HEK293T (cell line): ENCODE data around the gene STARD5.

ENCODE experiments used
- CTCF ChIA-PET: fragments of 350-600 bp; formaldehyde crosslinking; extraction: SDS; loops from one replicate; lab custom pipeline; 2021; ENCODE audit warnings: antibody characterized with exemption, inconsistent platforms; lab: Yijun Ruan, JAX
- POLR2A ChIA-PET: fragments of 350-600 bp; formaldehyde crosslinking; extraction: SDS; loops from one replicate; lab custom pipeline; 2020; ENCODE audit warnings: antibody characterized with exemption, inconsistent platforms; lab: Yijun Ruan, JAX
- DNase-seq: peaks from one replicate; pipeline ENCODE4 v3.0.0; 2012; ENCODE audit warnings: mixed read lengths; ENCODE audit errors: extremely low spot score
- ARNT ChIP-seq: fragments of 450-650 bp; IDR thresholded peaks from 2 replicates; pipeline ENCODE4 v1.6.1; 2017; ENCODE audit warnings: mild to moderate bottlenecking
- BHLHE40 ChIP-seq: fragments of 450-650 bp; IDR thresholded peaks from 2 replicates; pipeline ENCODE4 v1.6.1; 2016; ENCODE audit warnings: mild to moderate bottlenecking, moderate library complexity, borderline replicate concordance
- CTBP1 ChIP-seq: fragments of 450-650 bp; IDR thresholded peaks from 2 replicates; pipeline ENCODE4 v1.6.1; 2016; ENCODE audit warnings: borderline replicate concordance
- ELF4 ChIP-seq: fragments of 450-650 bp; IDR thresholded peaks from 2 replicates; pipeline ENCODE4 v1.6.1; 2017; ENCODE audit warnings: antibody characterized with exemption
- FOXA1 ChIP-seq: fragments of 450-650 bp; IDR thresholded peaks from 2 replicates; pipeline ENCODE4 v1.6.1; 2016; ENCODE audit warnings: mild to moderate bottlenecking
- FOXK2 ChIP-seq: fragments of 450-650 bp; IDR thresholded peaks from 2 replicates; pipeline ENCODE4 v1.6.1; 2016; ENCODE audit warnings: mild to moderate bottlenecking
- FOXM1 ChIP-seq: fragments of 450-650 bp; IDR thresholded peaks from 2 replicates; pipeline ENCODE4 v1.6.1; 2017; ENCODE audit warnings: mild to moderate bottlenecking, borderline replicate concordance
- HDGF ChIP-seq: fragments of 450-650 bp; IDR thresholded peaks from 2 replicates; pipeline ENCODE4 v1.6.1; 2017; ENCODE audit warnings: antibody characterized with exemption, borderline replicate concordance
- L3MBTL2 ChIP-seq: fragments of 450-650 bp; conservative IDR thresholded peaks from 2 replicates; pipeline ENCODE4 v1.6.1; 2016; ENCODE audit warnings: mild to moderate bottlenecking
- LEF1 ChIP-seq: fragments of 450-650 bp; IDR thresholded peaks from 2 replicates; pipeline ENCODE4 v1.6.1; 2017; ENCODE audit warnings: mild to moderate bottlenecking, borderline replicate concordance
- NFRKB ChIP-seq: fragments of 450-650 bp; IDR thresholded peaks from 2 replicates; pipeline ENCODE4 v1.6.1; 2016; ENCODE audit warnings: mild to moderate bottlenecking, moderate library complexity
- SP1 ChIP-seq: fragments of 450-650 bp; IDR thresholded peaks from 2 replicates; pipeline ENCODE4 v1.6.1; 2017
- SUZ12 ChIP-seq: fragments of 450-650 bp; IDR thresholded peaks from 2 replicates; pipeline ENCODE4 v1.6.1; 2016; ENCODE audit warnings: mild to moderate bottlenecking
- TARDBP ChIP-seq: fragments of 450-650 bp; IDR thresholded peaks from 2 replicates; pipeline ENCODE4 v1.6.1; 2016
- ZNF384 ChIP-seq: fragments of 450-650 bp; IDR thresholded peaks from 2 replicates; pipeline ENCODE4 v1.6.1; 2016
- TF ChIP-seq, protein P1 (sequence below): fragments of 450-650 bp; IDR thresholded peaks from 2 replicates; pipeline ENCODE4 v1.6.1; 2016

The STARD5 gene, protein sequence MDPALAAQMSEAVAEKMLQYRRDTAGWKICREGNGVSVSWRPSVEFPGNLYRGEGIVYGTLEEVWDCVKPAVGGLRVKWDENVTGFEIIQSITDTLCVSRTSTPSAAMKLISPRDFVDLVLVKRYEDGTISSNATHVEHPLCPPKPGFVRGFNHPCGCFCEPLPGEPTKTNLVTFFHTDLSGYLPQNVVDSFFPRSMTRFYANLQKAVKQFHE

DNA sequence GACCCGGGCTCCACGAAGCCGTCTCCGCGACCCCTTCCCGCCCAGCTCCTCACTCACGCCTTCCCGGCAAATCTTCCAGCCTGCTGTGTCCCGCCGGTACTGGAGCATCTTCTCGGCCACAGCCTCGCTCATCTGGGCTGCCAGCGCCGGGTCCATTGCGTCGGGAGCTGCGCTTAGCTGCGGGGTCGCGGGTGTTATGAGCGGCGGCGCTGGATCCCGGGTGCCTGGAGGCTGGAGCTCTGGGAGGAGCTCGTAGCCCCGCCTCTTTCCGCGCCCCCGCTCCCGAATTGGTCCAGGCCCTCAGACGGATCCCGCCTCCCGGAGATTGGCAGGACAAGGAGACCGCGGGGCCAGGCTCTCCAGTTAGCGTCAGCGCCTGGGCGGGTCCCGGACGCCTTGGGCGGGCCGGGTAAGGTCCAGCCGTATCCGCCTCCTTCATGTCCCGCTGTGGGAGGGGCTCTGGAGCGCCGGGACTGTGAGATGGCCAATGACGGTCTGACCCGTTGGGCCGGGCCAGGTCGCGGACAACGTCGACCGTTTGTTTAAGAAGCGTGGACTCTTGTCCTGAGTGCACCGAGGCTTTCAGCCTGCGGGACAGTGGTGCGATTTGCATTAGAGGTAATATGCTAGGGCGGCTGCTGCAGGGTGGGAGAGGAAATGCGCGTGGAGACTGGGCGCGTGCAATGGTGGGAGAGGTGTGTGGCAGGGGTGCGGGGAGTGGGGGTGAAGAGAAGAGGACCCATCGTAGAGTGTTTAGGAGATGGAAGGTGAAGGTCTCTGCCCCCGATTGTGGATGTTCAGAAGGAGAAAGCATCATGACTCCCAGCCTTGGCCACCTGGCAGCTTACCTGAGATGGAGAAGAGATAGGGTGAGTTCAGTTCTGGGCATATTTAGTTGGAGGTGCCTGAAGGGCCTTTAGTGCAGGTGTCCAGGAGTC, at the start of gene STARD5:
TSS of gene STARD5 (minus strand) at position 198 of the 938 bp plus-strand sequence. CDS start at position 156, 42 bp downstream.
- ChIA-PET CTCF (interaction anchor here (0.6 kb wide), 1 partner anchor 29 kb away, joined by 3 read pairs; no protein-coding TSS in a partner anchor), POLR2A (interaction anchor here (0.7 to 2.3 kb wide), 13 partner anchors 11 to 236 kb away, joined by 3 to 9 read pairs (median 5); no protein-coding TSS in a partner anchor)
- no peak for TF ChIP-seq SUZ12
- no peak for TF ChIP-seq LEF1
- no peak for TF ChIP-seq HDGF
- no peak for TF ChIP-seq FOXA1
- peak; percentile 79 for TF ChIP-seq L3MBTL2
- TF ChIP-seq CTBP1 = no peak
- TF ChIP-seq FOXM1 = no peak
- TF ChIP-seq ZNF384 = no peak
- no peak for TF ChIP-seq NFRKB
- TF ChIP-seq, protein P1, sequence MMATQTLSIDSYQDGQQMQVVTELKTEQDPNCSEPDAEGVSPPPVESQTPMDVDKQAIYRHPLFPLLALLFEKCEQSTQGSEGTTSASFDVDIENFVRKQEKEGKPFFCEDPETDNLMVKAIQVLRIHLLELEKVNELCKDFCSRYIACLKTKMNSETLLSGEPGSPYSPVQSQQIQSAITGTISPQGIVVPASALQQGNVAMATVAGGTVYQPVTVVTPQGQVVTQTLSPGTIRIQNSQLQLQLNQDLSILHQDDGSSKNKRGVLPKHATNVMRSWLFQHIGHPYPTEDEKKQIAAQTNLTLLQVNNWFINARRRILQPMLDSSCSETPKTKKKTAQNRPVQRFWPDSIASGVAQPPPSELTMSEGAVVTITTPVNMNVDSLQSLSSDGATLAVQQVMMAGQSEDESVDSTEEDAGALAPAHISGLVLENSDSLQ = peak; percentile 98
- TF ChIP-seq BHLHE40 = no peak
- peak; percentile 21; the same call in 1 of the 2 replicates for TF ChIP-seq SP1
- no peak for TF ChIP-seq ARNT
- no peak for TF ChIP-seq TARDBP
- no peak for TF ChIP-seq ELF4
- TF ChIP-seq FOXK2 = no peak
- peak; percentile 99 for DNase-seq

DNA sequence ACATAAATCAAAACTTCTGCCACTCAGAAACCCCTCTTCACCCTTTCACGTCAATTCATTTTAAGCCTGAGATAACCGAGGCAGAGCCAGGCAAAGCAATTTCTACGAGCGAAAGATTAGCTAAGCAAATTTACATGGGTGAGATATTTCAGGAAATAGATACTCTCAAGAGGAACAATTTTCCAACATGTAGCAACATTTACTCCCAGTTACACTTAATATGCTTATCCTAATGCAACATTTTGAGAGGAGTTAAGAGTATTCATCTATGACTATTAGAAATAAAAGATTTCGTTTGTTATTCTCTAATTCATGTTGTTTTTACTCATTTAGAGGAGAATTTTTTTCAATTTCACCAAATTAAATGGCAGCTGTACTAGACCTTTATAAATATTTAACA, 49.2 kb upstream of the STARD5 start:
- ChIA-PET POLR2A (interaction anchor here (1.0 kb wide), 1 partner anchor 49 kb away, joined by 3 read pairs; the partner anchor contains the start of gene STARD5), CTCF (no interaction called here)

DNA sequence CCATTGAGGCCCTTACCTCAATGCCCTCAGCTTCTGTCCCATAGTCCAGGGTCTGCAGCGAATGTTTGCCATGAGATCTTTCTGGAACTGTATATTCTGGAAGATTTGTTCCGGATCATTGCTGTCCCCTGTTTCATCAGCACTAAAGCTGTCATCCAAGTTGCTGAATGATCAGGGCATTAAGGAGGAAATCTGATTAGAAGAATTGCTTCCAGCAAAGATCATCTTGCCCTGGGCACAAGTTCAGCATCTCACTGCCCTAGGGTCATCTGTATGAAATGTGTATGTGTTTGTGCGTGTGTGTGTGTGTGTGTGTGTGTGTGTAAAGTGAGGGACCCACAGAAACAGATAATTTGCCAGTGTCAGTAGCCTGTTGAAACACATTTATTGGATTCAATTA, 48.6 kb upstream of the STARD5 start:
- TF ChIP-seq CTBP1 (no peak), SP1 (no peak), FOXK2 (no peak), NFRKB (no peak), TARDBP (no peak), LEF1 (no peak), SUZ12 (no peak), L3MBTL2 (no peak), ELF4 (no peak), FOXM1 (no peak), ZNF384 (no peak), HDGF (no peak)
- TF ChIP-seq, protein P1 = no peak
- CTCF ChIA-PET = interaction anchor here (0.7 kb wide), 1 partner anchor 38 kb away, joined by 3 read pairs; no protein-coding TSS in a partner anchor
- POLR2A ChIA-PET = interaction anchor here (1.0 kb wide), 1 partner anchor 49 kb away, joined by 3 read pairs; the partner anchor contains the start of gene STARD5
- no peak for DNase-seq

More for the DNA sequence above, 49.2 kb upstream of the STARD5 start:
- TF ChIP-seq FOXK2 = no peak
- TF ChIP-seq SP1 = no peak
- TF ChIP-seq SUZ12 = no peak
- no peak for TF ChIP-seq BHLHE40
- TF ChIP-seq HDGF = no peak
- TF ChIP-seq ZNF384 = no peak
- no peak for TF ChIP-seq LEF1
- TF ChIP-seq CTBP1 = no peak
- TF ChIP-seq ELF4 = no peak
- no peak for TF ChIP-seq FOXA1
- no peak for TF ChIP-seq L3MBTL2
- TF ChIP-seq TARDBP = no peak
- TF ChIP-seq, protein P1 = no peak
- no peak for DNase-seq

DNA sequence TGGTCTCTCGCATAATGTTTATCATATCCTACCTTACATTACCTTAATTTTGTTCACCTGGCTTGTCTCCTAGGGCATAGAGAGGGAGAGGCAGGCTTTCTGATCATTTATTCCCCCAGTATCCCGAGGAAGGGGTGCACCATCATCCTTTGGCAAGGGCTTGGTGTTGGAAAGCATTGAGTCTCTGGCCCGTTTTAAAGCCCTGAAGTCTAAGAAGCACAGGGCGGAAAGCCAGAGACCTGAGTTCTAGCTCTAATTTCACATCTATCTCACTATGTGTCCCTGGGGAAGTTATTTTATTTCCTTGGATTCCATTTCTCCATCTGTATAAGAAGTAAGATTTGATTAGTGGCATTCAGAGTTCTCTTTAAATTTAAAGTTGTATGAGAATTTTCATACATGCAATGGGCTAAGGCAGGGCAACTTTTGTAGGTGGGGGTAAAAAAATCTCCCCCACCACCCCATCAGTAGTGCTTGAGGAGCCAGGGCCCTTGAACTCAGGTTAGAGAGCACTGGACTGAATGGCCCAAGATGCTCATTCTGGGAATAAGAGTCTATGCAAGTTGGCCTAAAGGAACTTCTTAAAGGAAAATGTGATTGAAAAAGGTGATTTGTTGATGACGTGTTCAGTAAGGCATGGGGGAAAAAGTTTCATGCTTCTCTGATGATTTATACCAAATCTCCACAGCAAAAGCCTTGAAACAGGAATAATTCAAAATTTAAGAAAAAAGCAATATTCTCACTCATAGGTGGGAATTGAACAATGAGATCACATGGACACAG, 40.0 kb upstream of the STARD5 start:
- no peak for TF ChIP-seq ELF4
- no peak for TF ChIP-seq FOXM1
- TF ChIP-seq FOXK2 = no peak
- TF ChIP-seq SP1 = no peak
- no peak for TF ChIP-seq NFRKB
- no peak for TF ChIP-seq SUZ12
- no peak for TF ChIP-seq L3MBTL2
- no peak for TF ChIP-seq ZNF384
- TF ChIP-seq TARDBP = no peak
- TF ChIP-seq ARNT = no peak
- no peak for TF ChIP-seq FOXA1
- TF ChIP-seq CTBP1 = no peak
- no peak for DNase-seq
- POLR2A ChIA-PET = no interaction called here
- CTCF ChIA-PET = no interaction called here

DNA sequence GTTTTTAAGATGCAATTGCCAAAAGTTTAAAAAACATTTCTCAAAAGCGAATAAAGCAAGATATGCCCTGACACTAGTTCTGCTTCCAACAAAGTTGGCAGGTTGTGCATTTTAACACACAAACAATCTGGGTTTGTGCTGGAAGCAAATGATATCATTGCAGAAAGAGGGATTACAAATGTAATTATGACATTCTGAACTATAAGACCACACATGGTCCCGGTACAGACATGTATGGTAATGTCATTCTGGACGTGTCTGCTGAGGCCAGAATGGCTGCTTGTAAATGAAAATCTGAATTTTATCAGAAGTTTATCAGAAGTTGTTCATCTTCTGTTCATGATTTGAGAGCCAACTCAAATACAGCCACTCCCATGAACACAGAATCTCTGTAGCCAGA, 39.3 kb upstream of the STARD5 start:
- POLR2A ChIA-PET = no interaction called here
- CTCF ChIA-PET = no interaction called here
- DNase-seq = no peak
- no peak for TF ChIP-seq NFRKB
- TF ChIP-seq BHLHE40 = no peak
- no peak for TF ChIP-seq ELF4
- no peak for TF ChIP-seq ZNF384
- TF ChIP-seq FOXA1 = no peak
- TF ChIP-seq SUZ12 = no peak
- no peak for TF ChIP-seq SP1
- TF ChIP-seq FOXK2 = no peak
- TF ChIP-seq HDGF = no peak
